ENCODE data around the gene NDUFAB1. TPM values are rescaled to one million over a fixed set of nuclear protein-coding genes. Genes with fewer than 3 reads are reported as not detected.

The NDUFAB1 gene
- polyA plus RNA-seq, 1 of the 3 experiments (the other 2 are of a cell fraction): 187 TPM

DNA sequence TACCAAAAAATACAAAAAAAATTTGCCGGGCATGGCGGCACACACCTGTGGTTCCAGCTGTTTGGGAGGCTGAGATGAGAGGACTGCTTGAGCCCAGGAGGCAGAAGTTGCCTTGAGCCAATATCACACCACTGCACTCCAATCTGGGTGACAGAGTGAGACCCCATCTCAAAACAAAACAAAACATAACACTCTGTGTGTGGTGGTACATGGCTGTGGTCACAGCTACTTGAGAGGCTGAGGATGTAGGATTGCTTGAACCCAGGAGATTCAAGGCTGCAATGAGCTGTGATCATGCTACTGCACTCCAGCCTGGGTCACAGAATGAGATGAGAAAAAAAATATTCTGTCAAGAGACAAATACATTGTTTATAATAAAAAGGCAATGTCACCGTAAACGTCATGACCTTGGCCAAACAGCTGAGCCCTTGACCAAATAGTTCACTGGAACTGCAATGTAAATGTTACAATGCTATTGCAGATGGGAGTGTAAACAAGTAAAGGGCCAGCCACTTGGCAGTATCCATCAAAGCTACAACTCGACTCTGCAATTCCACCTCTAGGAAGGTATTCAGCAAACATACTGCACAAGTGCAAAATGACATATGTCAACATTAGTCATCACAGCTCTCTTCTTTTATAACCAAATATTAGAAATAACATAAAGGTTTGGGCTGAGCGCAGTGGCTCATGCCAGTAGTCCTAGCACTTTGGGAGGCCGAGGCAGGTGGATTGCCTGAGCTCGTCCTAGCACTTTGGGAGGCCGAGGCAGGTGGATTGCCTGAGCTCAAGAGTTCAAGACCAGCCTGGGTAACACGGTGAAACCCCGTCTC, 55.9 kb downstream of the NDUFAB1 start:
- no peaks in the 10 kb centered on the region for H4K20me1 ChIP-seq (ENCODE audit: insufficient read depth)
- POLR2A ChIA-PET: interaction anchor here (0.6 to 1.1 kb wide), 2 partner anchors 18 to 30 kb away, joined by 3 to 7 read pairs; partner anchors contain the start of gene GGA2
- H3K4me2 ChIP-seq: no peak overlapping the region
- H3K4me3 ChIP-seq (ENCODE audit: low read depth in 2 of 2, low read length in 1 of 2): no peak overlapping the region
- TF ChIP-seq RAD21 (IDR thresholded peaks at IDR 0.05; ENCODE audit: low read length): no peak
- TF ChIP-seq FOXJ3 (CRISPR knock-in tag; IDR thresholded peaks at IDR 0.05): no peak
- TF ChIP-seq, protein P1, sequence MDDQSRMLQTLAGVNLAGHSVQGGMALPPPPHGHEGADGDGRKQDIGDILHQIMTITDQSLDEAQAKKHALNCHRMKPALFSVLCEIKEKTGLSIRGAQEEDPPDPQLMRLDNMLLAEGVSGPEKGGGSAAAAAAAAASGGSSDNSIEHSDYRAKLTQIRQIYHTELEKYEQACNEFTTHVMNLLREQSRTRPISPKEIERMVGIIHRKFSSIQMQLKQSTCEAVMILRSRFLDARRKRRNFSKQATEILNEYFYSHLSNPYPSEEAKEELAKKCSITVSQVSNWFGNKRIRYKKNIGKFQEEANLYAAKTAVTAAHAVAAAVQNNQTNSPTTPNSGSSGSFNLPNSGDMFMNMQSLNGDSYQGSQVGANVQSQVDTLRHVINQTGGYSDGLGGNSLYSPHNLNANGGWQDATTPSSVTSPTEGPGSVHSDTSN (IDR thresholded peaks at IDR 0.05): no peak
- TF ChIP-seq TCF12 (IDR thresholded peaks at IDR 0.05): no peak
- no peak for TF ChIP-seq EZH2phosphoT487 (IDR thresholded peaks at IDR 0.05; ENCODE audit: borderline replicate concordance, low read depth)
- no peak for TF ChIP-seq JUND (IDR thresholded peaks at IDR 0.05)
- no peak for TF ChIP-seq NRF1 (IDR thresholded peaks at IDR 0.05; ENCODE audit: low read depth, low read length)
- TF ChIP-seq CHD2 (IDR thresholded peaks at IDR 0.05; ENCODE audit: low read length, partially characterized antibody): no peak
- TF ChIP-seq, protein P2, sequence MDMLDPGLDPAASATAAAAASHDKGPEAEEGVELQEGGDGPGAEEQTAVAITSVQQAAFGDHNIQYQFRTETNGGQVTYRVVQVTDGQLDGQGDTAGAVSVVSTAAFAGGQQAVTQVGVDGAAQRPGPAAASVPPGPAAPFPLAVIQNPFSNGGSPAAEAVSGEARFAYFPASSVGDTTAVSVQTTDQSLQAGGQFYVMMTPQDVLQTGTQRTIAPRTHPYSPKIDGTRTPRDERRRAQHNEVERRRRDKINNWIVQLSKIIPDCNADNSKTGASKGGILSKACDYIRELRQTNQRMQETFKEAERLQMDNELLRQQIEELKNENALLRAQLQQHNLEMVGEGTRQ (IDR thresholded peaks at IDR 0.05; ENCODE audit: borderline replicate concordance, low read depth, low read length): no peak
- TF ChIP-seq, protein P3, sequence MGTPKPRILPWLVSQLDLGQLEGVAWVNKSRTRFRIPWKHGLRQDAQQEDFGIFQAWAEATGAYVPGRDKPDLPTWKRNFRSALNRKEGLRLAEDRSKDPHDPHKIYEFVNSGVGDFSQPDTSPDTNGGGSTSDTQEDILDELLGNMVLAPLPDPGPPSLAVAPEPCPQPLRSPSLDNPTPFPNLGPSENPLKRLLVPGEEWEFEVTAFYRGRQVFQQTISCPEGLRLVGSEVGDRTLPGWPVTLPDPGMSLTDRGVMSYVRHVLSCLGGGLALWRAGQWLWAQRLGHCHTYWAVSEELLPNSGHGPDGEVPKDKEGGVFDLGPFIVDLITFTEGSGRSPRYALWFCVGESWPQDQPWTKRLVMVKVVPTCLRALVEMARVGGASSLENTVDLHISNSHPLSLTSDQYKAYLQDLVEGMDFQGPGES (IDR thresholded peaks at IDR 0.05; ENCODE audit: low read depth, low read length): no peak
- TF ChIP-seq RFX5 (IDR thresholded peaks at IDR 0.05; ENCODE audit: low read length): no peak
- no peak for TF ChIP-seq TAF1 (IDR thresholded peaks at IDR 0.05; ENCODE audit: borderline replicate concordance, low read depth, low read length)
- TF ChIP-seq, protein P4, sequence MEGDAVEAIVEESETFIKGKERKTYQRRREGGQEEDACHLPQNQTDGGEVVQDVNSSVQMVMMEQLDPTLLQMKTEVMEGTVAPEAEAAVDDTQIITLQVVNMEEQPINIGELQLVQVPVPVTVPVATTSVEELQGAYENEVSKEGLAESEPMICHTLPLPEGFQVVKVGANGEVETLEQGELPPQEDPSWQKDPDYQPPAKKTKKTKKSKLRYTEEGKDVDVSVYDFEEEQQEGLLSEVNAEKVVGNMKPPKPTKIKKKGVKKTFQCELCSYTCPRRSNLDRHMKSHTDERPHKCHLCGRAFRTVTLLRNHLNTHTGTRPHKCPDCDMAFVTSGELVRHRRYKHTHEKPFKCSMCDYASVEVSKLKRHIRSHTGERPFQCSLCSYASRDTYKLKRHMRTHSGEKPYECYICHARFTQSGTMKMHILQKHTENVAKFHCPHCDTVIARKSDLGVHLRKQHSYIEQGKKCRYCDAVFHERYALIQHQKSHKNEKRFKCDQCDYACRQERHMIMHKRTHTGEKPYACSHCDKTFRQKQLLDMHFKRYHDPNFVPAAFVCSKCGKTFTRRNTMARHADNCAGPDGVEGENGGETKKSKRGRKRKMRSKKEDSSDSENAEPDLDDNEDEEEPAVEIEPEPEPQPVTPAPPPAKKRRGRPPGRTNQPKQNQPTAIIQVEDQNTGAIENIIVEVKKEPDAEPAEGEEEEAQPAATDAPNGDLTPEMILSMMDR (IDR thresholded peaks at IDR 0.05): no peak
- no peak for TF ChIP-seq MEF2A (IDR thresholded peaks at IDR 0.05; ENCODE audit: borderline replicate concordance, low read depth)
- TF ChIP-seq GABPA (IDR thresholded peaks at IDR 0.05; ENCODE audit: low read depth): no peak
- TF ChIP-seq ELF1 (IDR thresholded peaks at IDR 0.05): no peak
- no peak for TF ChIP-seq TEAD4 (IDR thresholded peaks at IDR 0.05; ENCODE audit: borderline replicate concordance, insufficient read depth)
- no peak for TF ChIP-seq FOXM1 (IDR thresholded peaks at IDR 0.05; ENCODE audit: low read depth)
- no peak for TF ChIP-seq SMC3 (IDR thresholded peaks at IDR 0.05; ENCODE audit: low read depth, low read length)
- TF ChIP-seq GATA2 (CRISPR knock-in tag; IDR thresholded peaks at IDR 0.05): no peak
- CTCF ChIA-PET: interaction anchor here (1.4 kb wide), 1 partner anchor 15 kb away, joined by 4 read pairs; no protein-coding TSS in a partner anchor
- H3K36me3 ChIP-seq (replicated peaks in 1 of 2; ENCODE audit: control insufficient read depth in 1 of 2, insufficient read depth in 2 of 2, low read length in 1 of 2): peaks cover 13 to 40% of the 10 kb centered on the region in 2 experiments
- peaks cover 15% of the 10 kb centered on the region for H3F3A ChIP-seq (replicated peaks; ENCODE audit: insufficient read depth)
- no peaks in the 10 kb centered on the region for H3K9me2 ChIP-seq
- no peak overlapping the region for H3K9ac ChIP-seq
- 93% methylated on average over 11 of the region's 11 CpGs for WGBS (ENCODE audit: low lambda C conversion rate)
- no peak for DNase-seq
- H3K4me1 ChIP-seq (ENCODE audit: control insufficient read depth in 1 of 2, insufficient read depth in 2 of 2, low read depth in 1 of 2, low read length in 1 of 2): peaks cover 0 to 16% of the 10 kb centered on the region in 2 experiments; a peak in 1 of 4 replicates
- H3K27ac ChIP-seq (ENCODE audit: low read depth in 2 of 2, low read length in 1 of 2): peak overlapping the region in 1 of 2 experiments; percentile 75; a peak in 1 of 4 replicates
- no peaks in the 10 kb centered on the region for H3K9me3 ChIP-seq
- H2AFZ ChIP-seq (ENCODE audit: low read depth): no peak overlapping the region
- no peaks in the 10 kb centered on the region for H3K27me3 ChIP-seq (ENCODE audit: insufficient read depth)
- H3K79me2 ChIP-seq (ENCODE audit: insufficient read depth): peaks cover 5% of the 10 kb centered on the region; the same call in 1 of the 2 replicates
